CD4-positive, alpha-beta T cell treated with Interleukin-17A for 1 hour (primary cell): ENCODE data around the gene GALNT16.
"Not testable (repeated sequence)": the region's sequence is repeated elsewhere in the genome, so short reads cannot be mapped to it uniquely, and the experiment has no call there.

ENCODE experiments used
- DNase-seq: peaks from one replicate; pipeline ENCODE4 v3.0.0-alpha.2; 2020

Gene GALNT16

DNA sequence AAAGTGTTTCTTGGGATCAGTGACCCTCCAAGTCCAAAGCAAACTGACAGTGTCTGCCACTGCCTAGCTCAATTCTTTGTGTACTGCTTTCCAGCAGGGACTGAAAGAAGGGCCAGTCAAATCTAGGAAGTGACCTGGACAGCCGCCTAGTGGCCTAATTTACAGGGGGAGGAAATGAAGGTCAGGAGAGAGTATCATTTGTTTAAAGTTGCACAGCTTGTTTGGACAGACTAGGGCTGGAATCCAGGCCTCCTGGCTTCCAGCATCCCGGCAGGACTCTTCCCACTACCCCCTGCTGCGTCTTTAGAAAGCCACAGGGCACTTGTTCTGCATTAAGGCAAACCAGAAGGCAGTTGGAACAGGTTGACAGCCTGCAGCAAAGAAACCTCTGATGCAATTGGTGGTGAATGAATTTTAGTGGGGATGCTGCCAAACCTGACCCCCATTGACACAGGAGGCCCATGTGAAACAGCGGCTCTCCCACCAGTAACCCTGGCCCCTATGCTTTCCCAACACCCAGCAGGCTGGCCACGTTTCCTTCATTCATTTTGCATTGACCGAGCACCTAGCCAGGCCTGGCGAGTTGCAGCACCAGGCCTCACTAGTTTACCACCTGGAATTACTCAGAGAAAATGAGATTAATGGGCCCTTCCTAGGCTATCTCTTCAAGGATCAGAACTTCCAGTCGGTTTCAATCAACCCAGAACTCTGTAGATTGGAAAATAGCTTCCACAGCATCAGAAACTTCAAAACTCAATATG, 28.2 kb downstream of the GALNT16 start:
- DNase-seq: no peak

DNA sequence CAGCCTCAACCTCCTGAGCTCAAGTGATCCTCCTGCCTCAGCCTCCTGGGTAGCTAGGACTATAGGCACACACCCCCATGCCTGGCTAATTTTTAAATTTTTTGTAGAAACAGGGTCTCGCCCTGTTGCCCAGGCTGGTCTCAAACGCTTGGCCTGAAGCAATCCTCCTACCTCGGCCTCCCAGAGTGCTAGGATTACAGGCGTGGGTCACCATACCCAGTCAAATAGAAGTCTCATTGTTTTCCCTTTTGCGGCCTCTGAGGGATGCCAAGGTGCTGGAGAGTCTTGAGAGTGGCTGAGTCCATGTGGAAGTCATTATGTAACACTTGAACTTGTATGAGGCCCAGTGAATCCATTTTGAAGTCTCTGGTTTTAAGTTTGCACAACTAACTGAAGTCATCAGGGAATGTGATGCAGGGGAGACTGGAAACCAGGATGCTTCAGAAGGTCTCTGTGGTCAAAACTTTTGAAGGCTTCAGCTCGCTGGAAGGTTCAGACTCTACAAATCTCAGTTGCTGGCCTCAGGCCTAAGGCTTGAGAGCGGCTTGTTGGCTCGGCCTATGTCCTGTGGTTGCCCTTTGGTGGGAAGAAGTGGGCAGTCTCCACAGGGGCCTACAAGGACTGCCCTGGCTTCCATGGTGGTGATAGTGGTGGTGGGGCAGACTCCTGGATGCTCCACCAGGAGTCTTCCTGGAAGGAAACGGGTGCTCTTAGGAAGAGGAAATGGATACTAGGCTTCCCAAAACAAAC, 29.2 kb downstream of the GALNT16 start:
- no peak for DNase-seq

DNA sequence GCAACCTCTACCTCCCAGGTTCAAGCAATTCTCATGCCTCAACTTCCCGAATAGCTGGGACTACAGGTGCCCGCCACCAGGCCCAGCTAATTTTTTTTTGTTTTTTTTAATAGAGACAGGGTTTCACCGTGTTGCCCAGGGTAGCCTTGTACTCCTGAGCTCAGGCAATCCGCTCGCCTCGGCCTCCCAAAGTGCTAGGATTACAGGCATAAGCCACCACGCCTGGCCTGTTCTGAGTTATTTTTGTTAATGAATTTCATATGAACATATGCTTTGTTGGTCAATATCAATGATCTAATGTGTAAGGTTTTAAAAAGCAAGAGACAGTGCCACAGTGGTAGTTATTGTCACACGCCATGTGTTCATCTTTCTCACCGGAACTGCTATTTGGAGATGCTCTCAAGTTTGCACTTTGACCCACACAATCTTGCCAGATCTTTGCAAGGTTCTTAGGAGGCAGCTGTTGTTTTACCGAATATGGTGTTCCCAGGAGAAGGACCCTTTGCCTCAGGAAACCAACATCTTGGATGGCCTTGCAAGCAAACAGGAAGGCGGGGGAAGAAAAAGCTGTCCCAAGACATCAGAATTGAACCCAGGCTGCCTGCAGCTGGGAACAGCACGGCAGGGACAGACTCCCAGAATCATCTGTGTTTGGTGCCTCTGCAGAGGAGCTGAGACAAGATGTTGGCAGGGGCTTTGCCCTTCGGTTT, 30.0 kb downstream of the GALNT16 start:
- DNase-seq: no peak

DNA sequence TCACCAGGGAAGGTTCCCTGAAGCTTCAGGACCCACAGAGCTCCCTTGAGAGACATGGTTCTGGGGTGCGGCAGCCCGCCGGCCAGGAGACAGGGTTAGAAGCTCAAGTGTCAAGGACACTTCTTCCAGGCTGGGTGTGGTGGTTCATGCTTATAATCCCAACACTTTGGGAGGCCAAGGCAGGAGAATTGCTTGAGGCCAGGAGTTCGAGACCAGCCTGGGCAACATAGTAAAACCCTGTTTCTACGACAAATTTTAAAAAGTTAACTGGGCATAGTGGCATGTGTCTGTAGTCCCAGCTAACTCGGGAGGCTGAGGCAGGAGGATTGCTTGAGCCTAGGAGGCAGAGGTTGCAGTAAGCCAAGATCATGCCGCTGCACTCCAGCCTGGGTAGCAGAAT, 30.9 kb downstream of the GALNT16 start:
- DNase-seq: not testable (repeated sequence)

DNA sequence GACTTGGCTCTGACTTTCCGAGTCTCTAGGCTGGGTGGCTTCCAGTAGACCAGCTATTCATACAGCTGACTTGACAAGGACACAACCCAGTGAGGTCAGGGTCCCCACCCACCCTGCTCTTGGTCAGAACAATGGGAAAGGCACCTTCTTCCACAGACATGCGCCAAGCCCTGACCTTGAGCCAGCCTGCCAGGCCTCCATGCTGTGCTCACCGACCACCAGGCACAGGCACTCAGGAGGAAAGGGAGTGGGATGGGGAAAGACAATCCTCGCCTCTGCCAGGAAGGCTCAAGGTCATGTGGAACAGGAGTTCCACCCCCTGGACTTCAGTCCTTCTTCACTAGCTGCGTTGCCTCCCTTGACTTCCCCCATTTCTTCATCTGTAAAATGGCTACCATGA, 31.4 kb downstream of the GALNT16 start:
- DNase-seq: no peak

DNA sequence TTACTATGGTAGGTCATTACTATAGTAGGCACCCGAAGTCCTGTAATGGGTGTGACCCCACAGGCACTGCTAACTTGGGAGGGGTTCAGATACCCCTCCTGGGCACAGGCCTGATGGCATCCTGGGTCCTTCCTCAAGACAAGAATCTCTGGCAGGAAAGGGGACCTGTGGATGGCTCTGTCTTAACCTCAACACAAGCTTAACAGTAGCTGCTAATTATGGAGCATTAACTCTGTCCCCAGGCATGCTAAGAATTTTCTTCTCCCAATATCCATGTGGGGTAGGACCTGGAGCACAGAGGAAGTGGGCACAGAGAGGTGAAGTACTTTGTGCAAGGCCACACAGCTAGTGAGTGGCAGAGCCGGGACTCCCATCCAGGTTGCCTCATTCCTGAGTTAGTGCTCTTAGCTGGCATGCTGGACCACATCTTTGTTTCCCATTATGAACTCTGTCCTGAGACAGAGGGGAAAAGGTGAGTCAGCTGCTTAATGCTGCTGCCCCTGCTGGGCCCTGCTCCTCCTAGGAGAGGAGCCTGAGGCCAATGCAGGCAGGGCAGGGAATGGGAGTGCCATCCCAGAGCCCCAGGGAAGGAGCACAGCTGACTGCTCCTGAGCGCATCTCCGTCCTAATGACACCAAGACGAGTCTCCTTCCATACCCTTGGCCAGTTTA, 32.1 kb downstream of the GALNT16 start:
- no peak for DNase-seq

DNA sequence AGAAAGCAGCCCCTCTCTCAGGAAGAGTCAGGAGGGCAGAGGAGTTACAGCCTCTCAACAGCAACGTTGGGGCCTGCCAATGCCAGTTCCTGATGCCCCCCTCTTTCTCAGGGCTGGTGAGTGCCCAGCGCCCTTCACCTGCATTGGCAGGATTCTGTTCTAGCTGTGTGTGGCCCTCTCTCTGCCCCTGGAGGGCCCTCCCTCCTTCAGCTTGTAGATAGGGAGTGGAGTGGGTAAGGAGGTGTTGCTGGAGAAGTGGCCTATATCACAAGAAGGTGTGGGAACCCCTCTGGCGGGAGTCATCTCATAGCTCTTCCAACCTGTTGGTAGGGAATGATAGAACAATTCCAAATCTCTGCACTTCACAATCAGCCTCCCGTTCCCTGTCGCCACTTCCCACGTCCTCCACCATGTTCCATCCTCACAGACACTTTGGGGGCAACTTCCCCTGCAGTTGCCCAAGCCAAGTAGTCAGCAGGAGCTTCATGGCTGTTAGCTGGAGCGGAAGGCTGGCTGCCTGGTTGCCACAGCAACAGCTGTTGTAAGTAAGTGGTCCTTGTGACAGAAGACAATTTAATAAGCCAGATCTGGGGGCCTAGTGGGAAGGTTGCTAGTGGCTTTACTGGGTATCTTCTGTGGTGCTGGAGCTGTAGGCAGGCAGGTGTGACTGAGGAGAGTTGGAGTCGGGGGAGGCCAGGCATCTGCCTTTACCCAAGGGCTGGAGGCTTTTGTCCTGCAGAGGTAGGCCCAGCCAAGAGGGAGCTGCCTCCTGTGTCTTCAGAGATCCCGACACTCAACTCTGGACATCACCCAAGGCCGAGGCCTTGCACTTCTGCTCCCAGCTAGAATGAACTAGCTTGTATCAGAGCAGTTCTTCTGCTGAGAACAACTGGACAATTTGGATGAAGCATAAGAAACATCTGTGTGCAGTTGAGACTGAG, 38.4 kb downstream of the GALNT16 start:
- no peak for DNase-seq

DNA sequence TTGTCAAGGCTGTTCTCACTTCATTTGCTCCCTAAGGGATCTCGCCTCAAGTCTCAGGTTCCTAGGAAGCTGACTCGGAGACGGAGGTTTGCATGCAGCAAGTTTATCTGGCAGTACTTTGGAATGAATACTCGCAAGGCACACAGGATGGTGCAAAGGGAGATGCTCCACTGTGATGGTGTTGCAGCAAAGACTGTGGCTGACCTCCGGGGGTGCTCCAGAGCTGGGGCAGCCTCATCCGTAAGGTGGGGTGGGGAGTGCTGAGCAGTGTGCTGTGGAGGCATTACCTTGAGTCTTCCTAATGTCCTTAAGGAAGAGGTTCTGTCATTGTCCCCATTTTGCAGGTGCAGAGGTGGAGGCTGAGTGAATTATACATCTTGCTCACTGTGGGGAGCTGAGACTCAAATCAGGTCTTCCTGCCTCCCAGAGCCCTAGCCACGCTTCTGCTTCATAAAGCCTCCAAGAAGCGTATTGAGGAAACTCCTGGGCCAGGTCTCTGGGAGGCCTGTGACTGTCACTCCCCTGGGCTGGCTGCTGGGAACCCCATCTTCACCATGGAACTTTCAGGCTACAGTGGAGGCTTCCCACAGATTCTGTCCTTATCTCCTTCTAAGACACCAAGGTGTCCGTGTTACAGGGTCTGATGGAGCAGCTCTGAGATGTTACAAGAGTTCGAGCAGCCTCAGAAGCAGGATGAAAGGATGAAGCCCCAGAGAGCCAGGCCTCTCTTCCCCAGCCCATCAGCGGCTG, 39.5 kb downstream of the GALNT16 start:
- no peak for DNase-seq

DNA sequence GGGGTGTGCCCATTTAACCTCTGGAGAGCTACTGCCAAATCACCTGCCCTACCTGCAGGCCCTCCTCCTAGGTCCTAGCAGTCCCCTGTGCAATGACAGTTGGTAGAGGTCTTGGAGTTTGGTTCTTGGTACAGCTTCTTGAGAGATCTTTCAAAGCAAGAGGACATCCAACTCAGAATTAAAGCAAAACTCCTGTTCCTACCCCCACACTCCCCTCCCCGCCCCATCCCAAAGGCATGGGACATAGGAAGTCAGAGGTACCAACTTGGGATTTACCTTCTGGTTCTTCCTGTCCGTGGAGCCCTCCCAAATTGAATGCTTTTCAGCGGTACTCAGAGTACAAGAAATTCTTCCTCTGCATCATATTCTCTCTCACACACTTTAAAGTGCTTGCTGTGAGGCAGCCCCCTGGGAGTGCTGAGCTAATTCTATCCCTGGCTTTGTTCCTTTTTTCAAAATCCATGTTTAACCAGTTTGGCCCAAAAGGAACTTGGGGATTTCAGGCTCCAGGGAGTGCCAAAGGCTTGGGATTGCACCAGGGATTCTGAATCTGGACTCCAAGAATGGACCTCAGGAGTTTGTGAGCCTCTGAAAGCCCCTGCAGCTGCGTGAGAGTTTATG, 40.8 kb downstream of the GALNT16 start:
- no peak for DNase-seq

DNA sequence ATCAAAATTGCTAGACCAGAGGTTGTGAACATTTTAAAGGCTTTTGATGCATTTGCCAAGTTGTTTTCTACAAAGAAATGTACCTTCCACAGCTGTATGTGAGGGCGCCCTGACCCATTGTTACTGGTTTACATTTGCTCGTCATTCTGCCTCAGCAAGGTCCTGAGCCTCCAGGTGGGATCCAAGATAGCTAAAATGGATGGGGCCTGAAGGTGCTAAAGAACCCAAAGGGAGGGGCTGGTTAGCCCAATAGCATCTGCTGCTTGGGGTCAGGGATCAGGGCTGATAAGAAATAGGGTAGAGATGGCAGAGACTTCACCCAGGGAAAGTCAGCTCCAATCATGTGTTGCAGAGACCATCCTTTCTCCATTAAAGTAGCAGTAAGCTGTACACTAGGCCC, 43.1 kb downstream of the GALNT16 start:
- no peak for DNase-seq

DNA sequence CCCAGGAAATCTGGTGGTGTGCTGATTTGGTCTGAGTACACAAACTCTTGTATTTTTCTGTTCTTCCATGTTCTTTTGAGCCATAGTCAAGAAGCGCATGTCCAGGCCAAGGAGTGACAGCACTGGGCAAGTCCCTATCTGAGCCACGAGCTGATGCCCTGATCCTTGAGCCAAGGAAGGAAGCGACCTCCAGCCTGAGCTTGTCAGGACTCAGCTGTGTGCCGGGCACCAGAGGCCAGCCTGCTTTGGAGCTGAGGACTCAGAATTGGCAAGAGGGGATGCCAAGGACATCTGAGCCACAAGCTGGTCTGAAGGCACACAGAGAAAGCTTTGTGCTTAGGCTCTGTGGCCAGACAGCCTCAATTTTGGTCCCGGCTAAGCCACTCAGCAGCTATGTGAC, 52.6 kb downstream of the GALNT16 start:
- no peak for DNase-seq

DNA sequence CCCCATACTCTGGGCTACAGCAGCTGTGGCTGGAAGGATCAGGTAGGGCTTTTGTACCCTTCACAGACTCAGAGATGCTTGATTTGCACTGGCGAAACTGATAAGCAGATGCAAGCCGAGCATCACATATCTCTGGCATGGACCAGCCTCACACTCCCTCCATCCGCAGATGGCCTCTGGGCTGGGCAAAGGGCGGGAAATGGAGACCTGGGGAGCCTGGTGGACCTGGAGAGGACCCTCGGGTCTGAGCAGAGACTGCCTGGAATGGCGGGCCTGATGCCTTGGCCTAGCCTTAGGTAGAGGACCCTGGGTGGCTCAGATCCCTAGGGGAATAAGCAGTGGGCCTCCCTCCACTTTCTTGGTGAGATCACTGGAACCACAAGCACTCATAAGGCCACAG, 53.2 kb downstream of the GALNT16 start:
- DNase-seq: no peak

DNA sequence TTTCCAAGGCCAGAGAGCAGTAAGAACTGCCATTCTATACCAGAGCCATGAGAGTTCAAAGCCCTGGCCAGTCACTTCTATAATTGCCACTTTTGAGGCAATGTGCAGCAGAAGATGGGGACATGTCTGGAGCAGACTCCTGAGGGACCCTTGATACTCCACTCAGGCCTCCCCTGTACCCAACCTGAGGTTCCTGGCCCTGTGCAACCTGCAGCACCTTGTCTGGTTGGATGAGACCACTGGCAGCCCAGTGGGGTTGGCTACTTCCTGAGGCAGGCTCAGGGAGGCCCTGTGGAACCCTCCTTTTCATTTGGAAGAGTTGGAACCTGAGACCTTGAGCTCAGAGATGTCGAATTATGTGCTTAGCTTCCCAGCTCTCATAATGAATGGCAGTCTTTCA, 54.4 kb downstream of the GALNT16 start:
- DNase-seq: no peak

DNA sequence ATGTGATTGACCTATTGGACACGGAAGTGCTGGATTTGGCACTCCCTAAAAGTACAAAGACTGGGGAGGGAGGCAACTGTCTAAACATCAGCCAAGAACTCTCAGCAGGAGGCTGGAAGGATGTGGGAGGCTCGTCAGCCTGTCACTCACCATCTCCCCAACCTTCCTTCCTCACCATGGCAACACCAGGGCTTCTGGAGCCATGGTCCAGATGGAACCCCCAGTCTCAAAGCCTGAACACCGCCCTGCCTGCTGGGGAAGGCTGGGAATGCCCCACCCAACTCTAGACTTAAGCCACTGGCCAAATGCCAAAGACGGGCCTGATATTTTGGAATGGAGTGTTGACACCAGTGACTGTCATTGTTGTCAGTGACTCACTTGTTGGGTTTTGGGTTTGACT, 55.3 kb downstream of the GALNT16 start:
- no peak for DNase-seq

DNA sequence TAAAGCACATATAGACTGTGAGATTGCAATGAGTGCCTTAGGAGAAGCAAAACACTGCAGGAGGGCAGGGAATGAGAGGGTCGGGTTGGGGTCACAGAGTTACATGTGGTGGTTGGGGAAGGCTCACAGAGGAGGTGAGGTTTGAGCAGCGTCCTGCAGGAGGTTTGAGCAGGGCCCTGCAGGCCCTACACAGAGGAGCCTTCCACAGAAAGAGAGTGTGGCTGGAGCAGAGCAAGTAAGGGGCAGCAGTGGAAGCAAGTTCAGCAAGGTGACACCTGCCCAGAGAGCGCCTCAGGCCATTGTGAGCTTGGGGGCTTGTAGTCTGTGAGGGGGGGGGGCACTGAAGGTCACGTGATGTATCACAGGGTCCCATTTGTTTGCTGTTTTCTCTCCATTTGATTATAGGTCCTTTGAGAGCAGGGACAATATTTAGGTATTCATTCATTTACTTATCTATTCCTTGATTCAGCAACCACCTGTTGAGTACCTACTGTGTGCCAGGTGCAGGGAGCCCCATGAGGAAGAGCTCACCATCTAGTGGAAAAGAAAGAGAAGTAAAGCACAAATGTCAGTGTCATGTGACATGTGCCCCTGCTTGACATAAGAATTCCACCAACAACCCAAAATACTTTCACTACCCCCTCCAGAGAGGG, 56.6 kb downstream of the GALNT16 start:
- DNase-seq: no peak

DNA sequence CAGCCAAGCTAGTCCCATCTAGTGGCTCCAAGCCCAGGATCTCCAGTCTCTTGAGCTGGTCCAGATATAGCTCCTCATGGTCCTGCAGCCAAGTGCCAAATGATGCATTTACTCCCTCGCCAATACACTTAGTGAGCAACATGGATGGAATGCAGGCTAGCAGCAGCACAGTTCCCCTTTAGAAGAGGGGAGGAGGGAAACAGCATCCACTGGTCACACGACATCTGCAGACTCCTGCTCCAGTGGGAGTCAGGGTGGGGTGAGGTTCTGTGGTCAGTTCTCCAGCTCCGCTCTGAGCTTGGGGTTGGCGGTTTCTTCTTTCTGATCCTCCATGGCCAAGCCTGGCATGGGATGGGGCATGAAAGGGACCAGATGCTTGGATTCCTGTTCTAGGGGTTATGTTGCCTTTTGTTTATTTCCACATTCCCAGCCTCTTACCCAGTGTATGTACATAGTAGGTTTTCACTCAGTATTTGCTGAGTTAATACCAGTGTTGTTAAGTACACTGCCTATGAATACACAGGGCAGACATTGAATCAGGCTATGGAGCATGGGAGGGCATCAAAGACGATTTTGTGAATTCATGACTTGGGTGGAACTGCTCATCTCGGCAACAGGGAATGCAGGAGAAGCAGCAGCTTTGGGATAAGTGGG, 57.3 kb downstream of the GALNT16 start:
- DNase-seq: no peak

DNA sequence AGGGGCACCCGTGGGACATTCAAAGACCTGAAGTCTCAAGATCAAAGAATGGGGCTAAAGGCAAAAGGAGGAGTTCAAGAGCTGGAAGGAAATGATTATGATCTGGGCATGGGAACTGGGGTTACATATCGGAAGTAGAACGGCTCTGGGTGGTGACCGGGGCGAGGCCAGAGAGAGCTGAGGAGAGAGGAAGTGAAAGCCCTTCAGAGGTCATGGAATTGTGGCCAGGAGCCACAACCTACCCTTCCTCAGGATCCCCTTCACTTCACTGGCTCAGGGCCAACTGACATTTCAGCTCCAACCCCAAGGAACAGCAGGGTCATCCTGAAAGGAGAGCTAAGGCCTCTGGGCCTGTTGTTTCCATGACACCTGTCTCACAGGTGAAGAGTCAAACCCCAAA, 57.8 kb downstream of the GALNT16 start:
- no peak for DNase-seq

DNA sequence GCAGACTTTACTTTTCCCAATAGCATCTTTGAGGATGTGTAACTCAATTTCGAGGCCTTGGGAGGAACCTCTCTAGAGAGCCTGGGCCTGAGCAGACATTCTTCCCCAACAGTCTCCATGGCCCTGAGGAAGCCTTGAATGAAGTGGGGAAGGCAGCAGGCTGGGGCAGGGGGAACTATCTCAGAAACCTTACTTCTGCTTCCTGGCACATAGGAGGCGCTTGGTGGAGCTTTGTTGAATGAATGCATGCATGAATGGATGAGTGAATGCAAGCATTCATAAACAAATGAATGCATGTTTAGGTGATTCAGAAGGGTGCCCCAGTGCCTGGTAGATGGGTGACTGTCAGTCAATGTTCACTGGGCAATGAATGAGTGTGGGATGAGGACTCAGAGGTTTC, 58.3 kb downstream of the GALNT16 start:
- no peak for DNase-seq

DNA sequence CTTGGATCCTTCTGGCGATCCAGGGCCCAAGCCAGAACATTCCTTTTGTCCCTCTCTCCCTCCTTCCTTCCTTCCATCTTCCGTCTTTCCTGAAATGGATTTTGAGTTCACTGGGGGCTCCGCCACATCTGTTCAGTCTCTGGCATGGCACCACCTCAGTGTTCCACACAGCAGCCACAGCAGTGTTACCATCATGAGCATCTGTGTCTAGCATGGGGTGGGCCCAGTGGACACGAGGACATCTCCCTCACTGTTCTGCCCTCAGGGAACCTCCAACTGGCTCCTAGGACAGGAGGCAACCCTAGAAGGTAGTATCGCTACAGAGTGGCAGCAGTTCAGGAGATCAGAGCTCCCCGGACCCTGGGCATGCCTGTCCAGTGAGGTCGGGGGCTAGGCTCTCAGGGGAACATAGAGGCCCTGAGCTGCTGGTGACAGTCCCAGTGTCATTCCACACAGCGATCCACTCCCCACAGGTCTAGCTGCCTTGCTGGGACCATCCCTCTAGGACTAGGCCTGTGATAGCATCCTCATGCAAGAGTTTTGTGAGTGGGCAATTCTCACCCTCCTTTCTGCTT, 59.0 kb downstream of the GALNT16 start:
- no peak for DNase-seq

DNA sequence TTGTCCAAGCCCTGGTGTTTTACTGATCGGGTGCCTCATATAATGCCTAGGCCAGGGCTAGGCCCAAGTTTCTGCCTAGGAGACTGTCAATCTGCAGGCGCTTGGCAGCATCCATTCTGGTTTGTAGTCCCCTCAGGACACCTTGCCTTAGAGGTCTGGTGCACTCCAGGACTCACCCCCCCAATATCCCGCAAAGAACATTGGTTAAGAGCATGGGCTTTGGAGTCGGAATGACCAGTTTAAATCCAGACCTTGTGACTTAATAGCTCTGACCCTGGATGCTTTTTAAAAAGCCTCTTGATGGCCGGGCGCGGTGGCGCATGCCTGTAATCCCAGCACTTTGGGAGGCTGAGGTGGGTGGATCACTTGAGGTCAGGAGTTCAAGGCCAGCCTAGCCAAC, 60.0 kb downstream of the GALNT16 start:
- DNase-seq: no peak
